MCF 10A (cell line): ENCODE results near the gene NDUFA7. TPM values are rescaled to one million over a fixed set of nuclear protein-coding genes. Genes with fewer than 3 reads are reported as not detected.

Experiments used
- BruUV-seq: library from RNA; stranded (reverse); fragments of 400-500 nt; replicated peaks from 2 replicates; lab custom pipeline; 2021; lab: Mats Ljungman, UMichigan
- CTCF ChIA-PET: fragments of 300-600 bp; sonication (Branson Sonifier 250); formaldehyde crosslinking; extraction: SDS; loops from one replicate; lab custom pipeline; 2021; ENCODE audit warnings: antibody characterized with exemption, inconsistent platforms; lab: Yijun Ruan, JAX
- POLR2A ChIA-PET: fragments of 300-600, 350-650 bp; sonication (Branson Sonifier 250); formaldehyde crosslinking; extraction: SDS; loops from one replicate; lab custom pipeline; 2020; ENCODE audit warnings: antibody characterized with exemption, inconsistent platforms; lab: Yijun Ruan, JAX
- DNase-seq: peaks from one replicate; pipeline ENCODE4 v3.0.0-alpha.2; 2018; ENCODE audit not compliant: unreplicated experiment
- H3K27ac Mint-ChIP-seq: one replicate; pipeline ENCODE4 v1.8.0; 2022; ENCODE audit warnings: mild to moderate bottlenecking, low read depth, mixed read lengths; ENCODE audit not compliant: unreplicated experiment
- H3K27me3 Mint-ChIP-seq: one replicate; pipeline ENCODE4 v1.8.0; 2022; ENCODE audit warnings: mixed read lengths; ENCODE audit not compliant: insufficient read depth, unreplicated experiment
- H3K36me3 Mint-ChIP-seq: one replicate; pipeline ENCODE4 v1.8.0; 2022; ENCODE audit warnings: mild to moderate bottlenecking, moderate library complexity, mixed read lengths; ENCODE audit not compliant: insufficient read depth, unreplicated experiment
- H3K4me1 Mint-ChIP-seq: one replicate; pipeline ENCODE4 v1.8.0; 2022; ENCODE audit warnings: mixed read lengths; ENCODE audit not compliant: insufficient read depth, unreplicated experiment
- H3K4me3 Mint-ChIP-seq: one replicate; pipeline ENCODE4 v1.8.0; 2022; ENCODE audit warnings: mild to moderate bottlenecking, moderate library complexity, mixed read lengths; ENCODE audit not compliant: unreplicated experiment
- H3K9me3 Mint-ChIP-seq: one replicate; pipeline ENCODE4 v1.8.0; 2022; ENCODE audit warnings: mixed read lengths; ENCODE audit not compliant: unreplicated experiment
- intact Hi-C: fragments of 100-400 bp; cut with micrococcal nuclease; formaldehyde crosslinking; loops from 2 replicates; pipeline ENCODE4 v1.14.1; 2022
- total RNA-seq: library from RNA; stranded (reverse); gene quantifications from 2 replicates; pipeline ENCODE4 v1.2.3, GENCODE V29; 2022
- TF ChIP-seq, protein P1 (sequence below): fragments of 200-600 bp; IDR thresholded peaks from one replicate; pipeline ENCODE4 v1.8.0; 2022; ENCODE audit warnings: antibody characterized with exemption, mild to moderate bottlenecking; ENCODE audit not compliant: unreplicated experiment

Gene NDUFA7
- total RNA-seq, 1 experiment from 2014 or later = 91.8 TPM

DNA sequence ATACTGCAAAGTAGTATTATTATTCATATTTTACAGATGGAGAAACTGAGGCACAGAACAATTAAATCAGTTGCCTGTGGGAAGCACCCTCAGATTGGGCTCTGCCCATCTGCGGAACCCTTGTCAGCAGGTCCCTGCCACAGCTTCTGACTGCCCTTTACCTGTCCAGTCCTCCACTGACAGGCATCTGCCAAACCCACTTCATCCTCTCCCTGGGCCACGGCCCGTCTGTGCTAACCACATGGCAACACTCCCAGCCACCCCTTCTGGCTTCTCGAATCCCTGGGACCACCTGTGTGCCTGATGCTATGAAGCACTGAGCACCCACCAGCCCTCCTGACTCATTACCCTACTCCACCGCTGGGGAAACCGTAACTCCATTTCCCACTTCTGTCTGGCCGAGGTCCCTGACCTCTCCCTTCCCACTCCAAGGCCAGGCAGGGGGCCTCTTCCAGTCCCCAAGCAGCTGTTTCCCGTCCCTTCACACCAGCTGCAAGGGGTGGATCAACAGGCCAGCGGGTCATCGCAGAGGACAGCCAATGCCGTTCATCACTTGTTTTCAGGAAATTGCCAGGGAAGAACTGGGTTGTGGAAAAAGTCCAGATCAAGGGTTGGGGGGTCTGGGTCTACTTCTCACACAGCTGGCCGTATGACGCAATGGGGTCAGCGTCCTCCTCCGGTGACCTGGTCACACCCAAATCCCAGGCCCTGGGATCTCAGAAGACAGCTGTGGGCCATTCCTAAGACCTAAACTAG lies 19.3 kb upstream of the NDUFA7 start:
- no peak overlapping the region for H3K27ac Mint-ChIP-seq
- CTCF ChIA-PET = interaction anchor here (0.6 to 2.5 kb wide), 4 partner anchors 12 to 37 kb away, joined by 3 to 13 read pairs (median 5); no protein-coding TSS in a partner anchor
- DNase-seq = no peak
- H3K36me3 Mint-ChIP-seq = peaks cover 6% of the 10 kb centered on the region
- BruUV-seq = no TSS peak
- H3K27me3 Mint-ChIP-seq = no peaks in the 10 kb centered on the region
- H3K4me3 Mint-ChIP-seq = no peak overlapping the region
- intact Hi-C loops = loop anchor here (10.0 kb wide), 1 partner anchor 734 kb away; no protein-coding TSS in a partner anchor
- no peaks in the 10 kb centered on the region for H3K4me1 Mint-ChIP-seq
- H3K9me3 Mint-ChIP-seq = no peaks in the 10 kb centered on the region
- POLR2A ChIA-PET = interaction anchor here (0.6 kb wide), 1 partner anchor 675 kb away, joined by 3 read pairs; no protein-coding TSS in a partner anchor
- TF ChIP-seq, protein P1, sequence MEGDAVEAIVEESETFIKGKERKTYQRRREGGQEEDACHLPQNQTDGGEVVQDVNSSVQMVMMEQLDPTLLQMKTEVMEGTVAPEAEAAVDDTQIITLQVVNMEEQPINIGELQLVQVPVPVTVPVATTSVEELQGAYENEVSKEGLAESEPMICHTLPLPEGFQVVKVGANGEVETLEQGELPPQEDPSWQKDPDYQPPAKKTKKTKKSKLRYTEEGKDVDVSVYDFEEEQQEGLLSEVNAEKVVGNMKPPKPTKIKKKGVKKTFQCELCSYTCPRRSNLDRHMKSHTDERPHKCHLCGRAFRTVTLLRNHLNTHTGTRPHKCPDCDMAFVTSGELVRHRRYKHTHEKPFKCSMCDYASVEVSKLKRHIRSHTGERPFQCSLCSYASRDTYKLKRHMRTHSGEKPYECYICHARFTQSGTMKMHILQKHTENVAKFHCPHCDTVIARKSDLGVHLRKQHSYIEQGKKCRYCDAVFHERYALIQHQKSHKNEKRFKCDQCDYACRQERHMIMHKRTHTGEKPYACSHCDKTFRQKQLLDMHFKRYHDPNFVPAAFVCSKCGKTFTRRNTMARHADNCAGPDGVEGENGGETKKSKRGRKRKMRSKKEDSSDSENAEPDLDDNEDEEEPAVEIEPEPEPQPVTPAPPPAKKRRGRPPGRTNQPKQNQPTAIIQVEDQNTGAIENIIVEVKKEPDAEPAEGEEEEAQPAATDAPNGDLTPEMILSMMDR = no peak

DNA sequence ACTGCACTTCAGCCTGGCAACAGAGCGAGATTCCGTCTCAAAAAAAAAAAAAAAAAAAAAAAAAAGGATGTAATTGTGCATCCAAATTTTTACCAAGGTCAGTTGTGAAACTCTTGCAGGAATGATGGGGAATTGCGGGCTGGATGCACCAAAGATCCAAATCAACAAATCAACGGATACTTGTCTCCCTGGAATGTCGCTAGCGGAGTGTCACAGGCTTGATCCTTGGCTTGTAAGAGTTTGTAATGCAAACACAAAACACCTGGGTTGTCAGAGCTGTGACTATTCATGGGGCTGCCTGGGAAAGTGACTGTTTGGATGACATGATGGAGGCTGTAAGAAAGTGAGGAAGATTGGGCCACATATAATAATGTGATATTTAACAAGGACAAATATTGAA lies 17.7 kb upstream of the NDUFA7 start:
- Mint-ChIP-seq H3K9me3 (no peaks in the 10 kb centered on the region), H3K27me3 (no peaks in the 10 kb centered on the region), H3K4me1 (no peaks in the 10 kb centered on the region), H3K4me3 (no peak overlapping the region), H3K36me3 (peaks cover 6% of the 10 kb centered on the region), H3K27ac (no peak overlapping the region)
- POLR2A ChIA-PET = no interaction called here
- TF ChIP-seq, protein P1 = no peak
- CTCF ChIA-PET = no interaction called here
- no TSS peak for BruUV-seq
- DNase-seq = no peak
- intact Hi-C loops = no loop called here

DNA sequence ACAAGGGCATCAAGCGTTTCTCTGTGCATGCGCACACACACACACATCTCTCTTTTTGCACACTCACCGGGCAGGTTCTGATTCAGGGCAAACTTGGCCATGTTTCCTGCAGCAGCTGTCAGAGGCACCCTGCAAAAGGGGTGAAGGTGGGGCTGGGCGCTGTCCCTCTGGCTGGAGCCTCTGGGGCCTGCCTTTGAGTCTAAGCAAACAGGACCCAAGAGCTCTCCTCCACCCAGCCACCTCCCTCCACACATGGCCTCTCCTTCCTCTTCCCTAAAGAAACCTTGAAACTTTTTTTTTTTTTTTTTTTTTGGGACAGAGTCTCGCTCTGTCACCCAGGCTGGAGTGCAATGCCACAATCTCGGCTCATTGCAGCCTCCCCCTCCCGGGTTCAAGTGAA lies 16.6 kb upstream of the NDUFA7 start:
- no TSS peak for BruUV-seq
- POLR2A ChIA-PET = no interaction called here
- H3K4me1 Mint-ChIP-seq = no peaks in the 10 kb centered on the region
- no peak overlapping the region for H3K27ac Mint-ChIP-seq
- DNase-seq = no peak
- no peak overlapping the region for H3K4me3 Mint-ChIP-seq
- intact Hi-C loops = no loop called here
- CTCF ChIA-PET = interaction anchor here (0.7 kb wide), 1 partner anchor 76 kb away, joined by 3 read pairs; the partner anchor contains the start of gene MARCHF2
- no peaks in the 10 kb centered on the region for H3K9me3 Mint-ChIP-seq
- H3K36me3 Mint-ChIP-seq = peaks cover 6% of the 10 kb centered on the region
- H3K27me3 Mint-ChIP-seq = no peaks in the 10 kb centered on the region
- TF ChIP-seq, protein P1 = no peak

DNA sequence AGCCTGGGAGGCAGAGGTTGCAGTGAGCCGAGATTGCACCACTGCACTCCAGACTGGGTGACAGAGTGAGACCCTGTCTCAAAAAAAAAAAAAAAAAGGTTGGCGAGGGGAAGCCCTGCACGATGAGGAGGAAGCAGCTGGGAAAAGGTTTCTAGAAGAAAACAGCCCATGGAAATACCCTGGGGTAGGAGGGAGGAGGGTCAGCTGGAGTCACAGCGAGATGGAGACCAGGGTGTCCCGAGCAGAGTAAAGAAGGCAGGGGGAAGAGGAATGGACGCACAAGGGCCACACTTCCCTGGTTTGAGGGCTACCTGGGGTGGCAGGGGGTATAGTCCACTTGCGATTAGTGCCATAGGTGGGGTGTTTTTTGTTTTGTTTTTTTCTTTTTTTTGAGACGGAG lies 15.5 kb upstream of the NDUFA7 start:
- no peak overlapping the region for H3K4me3 Mint-ChIP-seq
- H3K27me3 Mint-ChIP-seq = no peaks in the 10 kb centered on the region
- TF ChIP-seq, protein P1 = no peak
- CTCF ChIA-PET = interaction anchor here (0.6 to 1.7 kb wide), 2 partner anchors 11 to 26 kb away, joined by 3 to 7 read pairs; no protein-coding TSS in a partner anchor
- H3K9me3 Mint-ChIP-seq = no peaks in the 10 kb centered on the region
- no peak overlapping the region for H3K27ac Mint-ChIP-seq
- intact Hi-C loops = no loop called here
- no peaks in the 10 kb centered on the region for H3K4me1 Mint-ChIP-seq
- POLR2A ChIA-PET = interaction anchor here (1.9 to 4.4 kb wide), 2 partner anchors 13 to 20 kb away, joined by 8 to 70 read pairs; partner anchors contain the start of genes NDUFA7 and RPS28
- no peak for DNase-seq
- H3K36me3 Mint-ChIP-seq = peaks cover 6% of the 10 kb centered on the region
- no TSS peak for BruUV-seq
